ENCODE data around the gene STARD10.
"Not testable (repeated sequence)": the region's sequence is repeated elsewhere in the genome, so short reads cannot be mapped to it uniquely, and the experiment has no call there.

Gene STARD10

GRCh38 chr11:72826191-72826941, 32.5 kb upstream of the STARD10 start:
- DNase-seq, result no peak

GRCh38 chr11:72825661-72826060, 31.8 kb upstream of the STARD10 start:
- no peak for DNase-seq

GRCh38 chr11:72824811-72825505, 31.1 kb upstream of the STARD10 start:
- DNase-seq, result no peak

- DNase-seq, result peak; percentile 41
These were observed 30.2 kb upstream of the STARD10 start for GRCh38 chr11:72824020-72824419.

GRCh38 chr11:72823105-72823804, 29.4 kb upstream of the STARD10 start:
- no peak for DNase-seq

GRCh38 chr11:72821920-72822799, 28.3 kb upstream of the STARD10 start:
- peak; percentile 96 for DNase-seq

- no peak for DNase-seq
These were observed 27.5 kb upstream of the STARD10 start for GRCh38 chr11:72821221-72821919.

GRCh38 chr11:72820439-72821139, 26.7 kb upstream of the STARD10 start:
- DNase-seq, result no peak

GRCh38 chr11:72818971-72819370, 25.1 kb upstream of the STARD10 start:
- no peak for DNase-seq

GRCh38 chr11:72817966-72818365, 24.1 kb upstream of the STARD10 start:
- DNase-seq, result no peak

GRCh38 chr11:72816404-72816990, 22.6 kb upstream of the STARD10 start:
- DNase-seq, result no peak

- DNase-seq, result no peak
These were observed 21.3 kb upstream of the STARD10 start for GRCh38 chr11:72815110-72815618.

- peak; percentile 79 for DNase-seq
These were observed 20.7 kb upstream of the STARD10 start, which contains the start of gene ATG16L2 for GRCh38 chr11:72814286-72815109. Gene ATG16L2, plus strand, starts transcription at chr11:72814411. Its CDS starts 35 bp downstream, at chr11:72814446.

- peak; percentile 94 for DNase-seq
These were observed 20.0 kb upstream of the STARD10 start for GRCh38 chr11:72813740-72814285.

- DNase-seq, result no peak
These were observed 19.3 kb upstream of the STARD10 start for GRCh38 chr11:72812967-72813739.

GRCh38 chr11:72812604-72812966, 18.7 kb upstream of the STARD10 start:
- DNase-seq, result no peak

GRCh38 chr11:72811686-72812085, 17.8 kb upstream of the STARD10 start:
- not testable (repeated sequence) for DNase-seq

GRCh38 chr11:72808331-72808798, 14.5 kb upstream of the STARD10 start:
- DNase-seq, result no peak

Measured in right forelimb (tissue), 1 donor.